Hepatocyte (in vitro differentiated cells): Measurements from ENCODE around the gene CRHR1. TPM values are rescaled to one million over a fixed set of nuclear protein-coding genes. Genes with fewer than 3 reads are reported as not detected.

Source experiments
- DNase-seq: peaks from one replicate; pipeline ENCODE4 v3.0.0-alpha.2; 2016; ENCODE audit warnings: low spot score
- H2AFZ ChIP-seq: fragments of 200-600 bp; sonication (generic); 2 replicates; pipeline ENCODE4 v1.6.0; 2016; ENCODE audit warnings: antibody characterized with exemption, mild to moderate bottlenecking
- H3K27ac ChIP-seq: fragments of 200-600 bp; sonication (generic); 2 replicates; pipeline ENCODE4 v1.5.1; 2016; ENCODE audit warnings: mild to moderate bottlenecking
- H3K27me3 ChIP-seq: fragments of 200-600 bp; sonication (generic); 2 replicates; pipeline ENCODE4 v1.6.1; 2016
- H3K36me3 ChIP-seq: fragments of 200-600 bp; sonication (generic); replicated peaks from 2 replicates; pipeline ENCODE4 v1.5.1; 2016; ENCODE audit warnings: low read depth; ENCODE audit not compliant: insufficient read depth
- H3K4me1 ChIP-seq: fragments of 200-600 bp; sonication (generic); 2 replicates; pipeline ENCODE4 v1.5.1; 2016; ENCODE audit warnings: mild to moderate bottlenecking, moderate library complexity; ENCODE audit not compliant: insufficient read depth
- H3K4me2 ChIP-seq: fragments of 200-600 bp; sonication (generic); 2 replicates; pipeline ENCODE4 v1.6.0; 2016
- H3K4me3 ChIP-seq: fragments of 200-600 bp; sonication (generic); 2 replicates; pipeline ENCODE4 v1.5.1; 2016; ENCODE audit warnings: mild to moderate bottlenecking
- H3K79me2 ChIP-seq: fragments of 200-600 bp; sonication (generic); 2 replicates; pipeline ENCODE4 v1.6.0; 2017; ENCODE audit warnings: mild to moderate bottlenecking
- H3K9me2 ChIP-seq: fragments of 200-600 bp; sonication (generic); replicated peaks from 2 replicates; pipeline ENCODE4 v1.6.0; 2017; ENCODE audit warnings: mild to moderate bottlenecking; ENCODE audit not compliant: insufficient read depth
- H3K9me3 ChIP-seq: fragments of 200-600 bp; sonication (generic); 2 replicates; pipeline ENCODE4 v1.5.1; 2016; ENCODE audit warnings: low read depth, mild to moderate bottlenecking
- H4K20me1 ChIP-seq: fragments of 200-600 bp; sonication (generic); 2 replicates; pipeline ENCODE4 v1.6.0; 2016; ENCODE audit warnings: mild to moderate bottlenecking; ENCODE audit not compliant: insufficient read depth, poor library complexity, severe bottlenecking
- CTCF ChIP-seq: fragments of 200-600 bp; sonication (generic); IDR thresholded peaks from 2 replicates; pipeline ENCODE4 v1.5.1; 2016; ENCODE audit warnings: antibody characterized with exemption, mild to moderate bottlenecking; ENCODE audit not compliant: poor library complexity
- EZH2 ChIP-seq: fragments of 200-600 bp; sonication (generic); IDR thresholded peaks from 2 replicates; pipeline ENCODE4 v1.6.1; 2016; ENCODE audit warnings: antibody characterized with exemption, mild to moderate bottlenecking, borderline replicate concordance
- EZH2phosphoT487 ChIP-seq: fragments of 200-600 bp; sonication (generic); IDR thresholded peaks from one replicate; pipeline ENCODE4 v1.6.1; 2018; ENCODE audit warnings: antibody characterized with exemption, mild to moderate bottlenecking, low read depth, moderate library complexity; ENCODE audit not compliant: unreplicated experiment, severe bottlenecking
- WGBS: methylation state at CpG from one replicate; pipeline ENCODE4 v1.1.6; 2016; ENCODE audit warnings: low lambda C conversion rate; ENCODE audit errors: missing lambda C conversion rate; 5-methylcytosine and 5-hydroxymethylcytosine counted together
- polyA plus RNA-seq: library from polyadenylated mRNA; unstranded; fragments of >200 nt; fragmentation: Nextera tagmentation; extraction: Ambion mirVana; gene quantifications from 2 replicates; pipeline ENCODE4 v1.2.1, GENCODE V29; 2016
- total RNA-seq: library from RNA; depleted of rRNA; stranded (reverse); fragments of >200 nt; gene quantifications from 2 replicates; pipeline ENCODE4 v1.2.3, GENCODE V29; 2014

Gene CRHR1
- total and polyA plus RNA-seq, 2 experiments from 2014 or later, result not detected

GRCh38 chr17:45843722-45844121, 59.6 kb downstream of the CRHR1 start:
- H3K9me3 ChIP-seq, result no peaks in the 10 kb centered on the region
- no peaks in the 10 kb centered on the region for H3K27me3 ChIP-seq
- no peak overlapping the region for H3K27ac ChIP-seq
- H3K4me3 ChIP-seq, result no peak overlapping the region
- H3K36me3 ChIP-seq, result no peaks in the 10 kb centered on the region
- no peaks in the 10 kb centered on the region for H3K79me2 ChIP-seq
- H2AFZ ChIP-seq, result no peak overlapping the region
- WGBS, result 95% methylated on average over 4 of the region's 4 CpGs
- DNase-seq, result no peak
- no peak overlapping the region for H3K4me2 ChIP-seq
- no peaks in the 10 kb centered on the region for H4K20me1 ChIP-seq
- no peak for TF ChIP-seq EZH2phosphoT487
- TF ChIP-seq EZH2, result no peak
- TF ChIP-seq CTCF, result no peak
- no peaks in the 10 kb centered on the region for H3K4me1 ChIP-seq
- no peaks in the 10 kb centered on the region for H3K9me2 ChIP-seq

- no peaks in the 10 kb centered on the region for H3K27me3 ChIP-seq
- no peak for TF ChIP-seq EZH2phosphoT487
- TF ChIP-seq CTCF, result no peak
- no peak for TF ChIP-seq EZH2
- no peaks in the 10 kb centered on the region for H3K9me3 ChIP-seq
- no peak within 1 kb of the TSS for H3K27ac ChIP-seq
- no peak within 1 kb of the TSS for H2AFZ ChIP-seq
- 92% methylated on average over 22 of the region's 25 CpGs for WGBS
- no peak for DNase-seq
- H3K4me1 ChIP-seq, result no peaks in the 10 kb centered on the region
- H3K4me2 ChIP-seq, result no peak within 1 kb of the TSS
- no peaks in the 10 kb centered on the region for H4K20me1 ChIP-seq
- no peaks in the 10 kb centered on the region for H3K9me2 ChIP-seq
- H3K79me2 ChIP-seq, result no peaks in the 10 kb centered on the region
- no peak within 1 kb of the TSS for H3K4me3 ChIP-seq
- H3K36me3 ChIP-seq, result no peaks in the 10 kb centered on the region
Measured at GRCh38 chr17:45844695-45845375, 60.7 kb downstream of the CRHR1 start, which contains the start of gene SPPL2C. Gene SPPL2C, plus strand, starts transcription at chr17:45844881. Its CDS starts 26 bp downstream, at chr17:45844907.

GRCh38 chr17:45845376-45846185, 61.5 kb downstream of the CRHR1 start:
- Histone ChIP-seq H3K79me2 (no peaks in the 10 kb centered on the region), H3K9me3 (no peaks in the 10 kb centered on the region), H2AFZ (no peak overlapping the region), H3K4me1 (no peaks in the 10 kb centered on the region), H3K9me2 (no peaks in the 10 kb centered on the region), H3K27me3 (no peaks in the 10 kb centered on the region), H4K20me1 (no peaks in the 10 kb centered on the region), H3K4me2 (no peak overlapping the region), H3K36me3 (no peaks in the 10 kb centered on the region), H3K4me3 (no peak overlapping the region), H3K27ac (no peak overlapping the region)
- DNase-seq, result no peak
- WGBS, result 88% methylated on average over 35 of the region's 35 CpGs
- TF ChIP-seq EZH2phosphoT487, result no peak
- no peak for TF ChIP-seq EZH2
- no peak for TF ChIP-seq CTCF
